H1 (cell line): Measurements from ENCODE around the gene LRRC15. TPM values are rescaled to one million over a fixed set of nuclear protein-coding genes. Genes with fewer than 3 reads are reported as not detected.

Experiments
- CTCF ChIA-PET: fragments of 300-600 bp; sonication (Branson Sonifier 250); formaldehyde crosslinking; loops from one replicate; lab custom pipeline; 2021; ENCODE audit not compliant: partially characterized antibody; lab: Charles Lee
- POLR2A ChIA-PET: fragments of 300-600 bp; sonication (Branson Sonifier 250); formaldehyde crosslinking; loops from one replicate; lab custom pipeline; 2021; ENCODE audit warnings: inconsistent platforms; ENCODE audit not compliant: partially characterized antibody; lab: Charles Lee
- DNase-seq, 2 experiments: peaks; one replicate each; pipeline versions ENCODE4 v3.0.0 to v3.0.0-alpha.2; 2010 to 2022; ENCODE audit warnings: low spot score in 2 of 2, low read depth in 1 of 2, mixed read lengths in 1 of 2
- FAIRE-seq: peaks from 2 replicates; lab custom pipeline; 2011; peaks lifted over from hg19 to GRCh38; lab: Jason Lieb, UNC
- H2AFZ ChIP-seq: 2 replicates; pipeline ENCODE4 v1.8.1; 2012; ENCODE audit warnings: low read length, inconsistent platforms
- H2AK5ac ChIP-seq: 2 replicates; pipeline ENCODE4 v1.6.1; 2013; ENCODE audit warnings: low read depth, low read length
- H2BK120ac ChIP-seq: replicated peaks from 2 replicates; pipeline ENCODE3; 2013; ENCODE audit warnings: low read depth, low read length, inconsistent platforms
- H2BK12ac ChIP-seq: 2 replicates; pipeline ENCODE4 v1.6.1; 2013; ENCODE audit warnings: low read depth, low read length
- H2BK15ac ChIP-seq: 2 replicates; pipeline ENCODE4 v1.6.1; 2013; ENCODE audit warnings: low read length
- H2BK20ac ChIP-seq: 2 replicates; pipeline ENCODE4 v1.6.1; 2013; ENCODE audit warnings: low read length
- H2BK5ac ChIP-seq: 2 replicates; pipeline ENCODE4 v1.6.1; 2013; ENCODE audit warnings: low read depth, low read length
- H3K14ac ChIP-seq: 2 replicates; pipeline ENCODE4 v1.6.1; 2013; ENCODE audit warnings: inconsistent platforms; ENCODE audit not compliant: insufficient read length
- H3K18ac ChIP-seq: 2 replicates; pipeline ENCODE4 v1.6.1; 2013; ENCODE audit warnings: low read length; ENCODE audit errors: extremely low read depth
- H3K23ac ChIP-seq: 2 replicates; pipeline ENCODE4 v1.6.1; 2013; ENCODE audit warnings: inconsistent platforms; ENCODE audit not compliant: insufficient read length
- H3K23me2 ChIP-seq: 2 replicates; pipeline ENCODE4 v1.6.1; 2013; ENCODE audit warnings: low read depth, low read length
- H3K27ac ChIP-seq: 2 replicates; pipeline ENCODE4 v1.6.1; 2011; ENCODE audit warnings: low read depth, low read length, inconsistent platforms
- H3K27me3 ChIP-seq, 4 experiments: replicated peaks in 1 of 4; 1 replicate in 1 of 4; 2 replicates in 3 of 4; pipeline versions ENCODE4 v1.6.1 to v1.8.1; 2011 to 2013; ENCODE audit warnings: low read length in 3 of 4, mild to moderate bottlenecking in 3 of 4, inconsistent platforms in 2 of 4, mixed read lengths in 2 of 4, moderate library complexity in 1 of 4; ENCODE audit not compliant: control insufficient read depth in 3 of 4, insufficient read depth in 3 of 4; ENCODE audit errors: extremely low read depth in 1 of 4
- H3K36me3 ChIP-seq, 4 experiments: 2 replicates each; pipeline versions ENCODE4 v1.6.1 to v1.8.1; 2011 to 2013; ENCODE audit warnings: mild to moderate bottlenecking in 4 of 4, low read length in 3 of 4, moderate library complexity in 2 of 4, control low read depth in 1 of 4, inconsistent platforms in 1 of 4; ENCODE audit not compliant: insufficient read depth in 4 of 4, control insufficient read depth in 2 of 4
- H3K4ac ChIP-seq: replicated peaks from 2 replicates; pipeline ENCODE3; 2013; ENCODE audit warnings: low read length, low read depth, mixed read lengths, inconsistent platforms; ENCODE audit not compliant: insufficient read length
- H3K4me1 ChIP-seq, 4 experiments: replicated peaks in 1 of 4; 1 replicate in 1 of 4; 2 replicates in 3 of 4; pipeline versions ENCODE4 v1.6.1 to v1.8.1; 2011 to 2013; ENCODE audit warnings: low read length in 3 of 4, inconsistent platforms in 2 of 4, mixed read lengths in 1 of 4; ENCODE audit not compliant: insufficient read depth in 4 of 4, control insufficient read depth in 3 of 4
- H3K4me2 ChIP-seq, 2 experiments: 2 replicates each; pipeline versions ENCODE4 v1.6.1 to v1.8.1; 2011 to 2013; ENCODE audit warnings: low read depth in 2 of 2, low read length in 2 of 2, control low read depth in 1 of 2, inconsistent platforms in 1 of 2, mild to moderate bottlenecking in 1 of 2; ENCODE audit not compliant: insufficient read depth in 1 of 2
- H3K4me3 ChIP-seq, 4 experiments: fragments of 200-600, 300-600 bp in 1 of 4; sonication (generic), shearing (Covaris generic), sonication (Bioruptor Twin) in 1 of 4; 2 replicates each; pipeline versions ENCODE4 v1.5.1 to v1.8.1; 2011 to 2016; ENCODE audit warnings: low read length in 4 of 4, low read depth in 3 of 4, control low read depth in 2 of 4, inconsistent platforms in 2 of 4, mild to moderate bottlenecking in 2 of 4, mixed read lengths in 1 of 4, moderate library complexity in 1 of 4; ENCODE audit not compliant: insufficient read depth in 2 of 4; ENCODE audit errors: extremely low read depth in 1 of 4
- H3K56ac ChIP-seq: replicated peaks from 2 replicates; pipeline ENCODE3; 2013; ENCODE audit warnings: low read depth, mild to moderate bottlenecking, mixed read lengths, low read length, inconsistent platforms; ENCODE audit not compliant: insufficient read length
- H3K79me1 ChIP-seq: 2 replicates; pipeline ENCODE4 v1.6.1; 2013; ENCODE audit warnings: low read depth, low read length, control low read depth
- H3K79me2 ChIP-seq, 2 experiments: 2 replicates each; pipeline versions ENCODE4 v1.6.1 to v1.8.1; 2012 to 2013; ENCODE audit warnings: low read length in 2 of 2, mild to moderate bottlenecking in 2 of 2, inconsistent platforms in 1 of 2; ENCODE audit not compliant: insufficient read depth in 2 of 2, control insufficient read depth in 1 of 2
- H3K9ac ChIP-seq, 4 experiments: replicated peaks in 1 of 4; 1 replicate in 1 of 4; 2 replicates in 3 of 4; pipeline versions ENCODE4 v1.6.1 to v1.8.1; 2011 to 2013; ENCODE audit warnings: low read depth in 3 of 4, low read length in 3 of 4, control low read depth in 2 of 4, mild to moderate bottlenecking in 2 of 4, moderate library complexity in 2 of 4, inconsistent platforms in 1 of 4; ENCODE audit errors: extremely low read depth in 1 of 4
- H3K9me3 ChIP-seq, 2 experiments: 2 replicates each; pipeline versions ENCODE4 v1.6.1 to v1.8.1; 2012 to 2013; ENCODE audit warnings: mild to moderate bottlenecking in 2 of 2, moderate library complexity in 2 of 2, control low read depth in 1 of 2, inconsistent platforms in 1 of 2, low read depth in 1 of 2, low read length in 1 of 2, mixed read lengths in 1 of 2; ENCODE audit not compliant: insufficient read depth in 2 of 2
- H4K20me1 ChIP-seq, 2 experiments: replicated peaks in 1 of 2; 2 replicates each; pipeline versions ENCODE3 to v1.8.1; 2011 to 2013; ENCODE audit warnings: inconsistent platforms in 2 of 2, low read length in 2 of 2, mild to moderate bottlenecking in 1 of 2; ENCODE audit not compliant: insufficient read depth in 2 of 2, control insufficient read depth in 1 of 2
- H4K5ac ChIP-seq: 2 replicates; pipeline ENCODE4 v1.6.1; 2013; ENCODE audit warnings: low read length, low read depth, mixed read lengths, inconsistent platforms; ENCODE audit not compliant: insufficient read length
- H4K8ac ChIP-seq: 2 replicates; pipeline ENCODE4 v1.8.0; 2013; ENCODE audit warnings: mild to moderate bottlenecking, moderate library complexity, low read length, inconsistent platforms; ENCODE audit not compliant: insufficient read depth; ENCODE audit errors: extremely low read depth
- H4K91ac ChIP-seq: replicated peaks from 2 replicates; pipeline ENCODE3; 2013; ENCODE audit warnings: low read length, mixed read lengths, inconsistent platforms; ENCODE audit not compliant: insufficient read length
- HDAC6 ChIP-seq: IDR thresholded peaks from one replicate; pipeline ENCODE4 v1.7.1; 2012; ENCODE audit warnings: low read depth, mild to moderate bottlenecking, inconsistent platforms, low read length, moderate library complexity
- TBP ChIP-seq: IDR thresholded peaks from 2 replicates; pipeline ENCODE4 v1.6.1; 2011; ENCODE audit warnings: low read depth, low read length, improper control_type of control experiment
- WGBS, 2 experiments: shearing (Covaris generic) in 1 of 2; methylation state at CpG; one replicate each; pipeline versions ENCODE4 v1.1.6 to v1.1.7; 2013 to 2015; ENCODE audit warnings: low lambda C conversion rate in 2 of 2, mixed read lengths in 2 of 2, inconsistent platforms in 1 of 2, low coverage in 1 of 2, missing lambda C conversion rate in 1 of 2; ENCODE audit not compliant: insufficient replicate concordance in 2 of 2, insufficient coverage in 1 of 2, insufficient read length in 1 of 2; ENCODE audit errors: extremely low coverage in 1 of 2, missing lambda C conversion rate in 1 of 2; 5-methylcytosine and 5-hydroxymethylcytosine counted together
- polyA plus RNA-seq, 7 experiments: library from polyadenylated mRNA; depleted of rRNA in 3 of 7; stranded (reverse) in 5 of 7; unstranded in 2 of 7; fragments of >200 nt in 5 of 7; fragments of 200-250 nt in 2 of 7; gene quantifications; 1 replicate in 5 of 7; 2 replicates in 1 of 7; 4 replicates in 1 of 7; pipeline versions ENCODE4 v1.2.1 to v1.2.3, GENCODE V29; 2011 to 2013; ENCODE audit warnings: missing spikeins in 2 of 7, mixed read lengths in 2 of 7
- total RNA-seq: library from RNA; stranded (reverse); fragmentation: NEBNext Ultra II Directional; extraction: Animal tissue kit (Norgen Biotek cat#: 25700); gene quantifications from 2 replicates; pipeline ENCODE4 v1.2.1, GENCODE V29; 2021
- TF ChIP-seq, protein P1 (sequence below): IDR thresholded peaks from 2 replicates; pipeline ENCODE4 v1.6.1; 2011; ENCODE audit warnings: low read depth, mild to moderate bottlenecking, low read length; ENCODE audit not compliant: insufficient read depth

LRRC15 gene
- total and polyA plus RNA-seq, 2 of the 8 experiments (the other 6 are each of a cell fraction or from before 2014, with no cell fraction given) = 0.15 to 0.37 TPM

- H3K23me2 ChIP-seq = no peaks in the 10 kb centered on the region
- no peaks in the 10 kb centered on the region for H3K79me2 ChIP-seq
- H3K23ac ChIP-seq = no peak overlapping the region
- H3K56ac ChIP-seq = no peak overlapping the region
- no peak overlapping the region for H3K14ac ChIP-seq
- H4K8ac ChIP-seq = no peak overlapping the region
- DNase-seq = no peak
- no peak overlapping the region for H4K5ac ChIP-seq
- TF ChIP-seq HDAC6 = no peak
- TF ChIP-seq TBP = no peak
- TF ChIP-seq, protein P1, sequence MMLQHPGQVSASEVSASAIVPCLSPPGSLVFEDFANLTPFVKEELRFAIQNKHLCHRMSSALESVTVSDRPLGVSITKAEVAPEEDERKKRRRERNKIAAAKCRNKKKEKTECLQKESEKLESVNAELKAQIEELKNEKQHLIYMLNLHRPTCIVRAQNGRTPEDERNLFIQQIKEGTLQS = no peak
- peak overlapping the region; percentile 73 for H3K4ac ChIP-seq
- no peak overlapping the region for H2BK5ac ChIP-seq
- H3K9ac ChIP-seq = no peak overlapping the region
- no peaks in the 10 kb centered on the region for H3K36me3 ChIP-seq
- no peak for FAIRE-seq
- H3K4me2 ChIP-seq = peak overlapping the region in 1 of 2 experiments; percentile 16; a peak in 1 of 4 replicates
- peak overlapping the region; percentile 92; the same call in 1 of the 2 replicates for H2BK12ac ChIP-seq
- peak overlapping the region; percentile 100 for H2BK15ac ChIP-seq
- H2AK5ac ChIP-seq = no peak overlapping the region
- no peak overlapping the region for H2AFZ ChIP-seq
- 86% methylated on average over 10 of the region's 10 CpGs; no CpG with 5 or more reads in 1 of the 2 experiments for WGBS, 2 experiments
- no peaks in the 10 kb centered on the region for H3K9me3 ChIP-seq
- ChIA-PET POLR2A (interaction anchor here (1.1 kb wide), 1 partner anchor 28 kb away, joined by 3 read pairs; no protein-coding TSS in a partner anchor), CTCF (interaction anchor here (0.9 to 1.8 kb wide), 3 partner anchors 31 to 41 kb away, joined by 3 to 8 read pairs (median 5); no protein-coding TSS in a partner anchor)
- H3K27me3 ChIP-seq = peaks cover 0 to 2% (median 0%) of the 10 kb centered on the region in 4 experiments; a peak in 1 of 7 replicates
- peak overlapping the region; percentile 70 for H2BK120ac ChIP-seq
- no peak overlapping the region for H3K4me3 ChIP-seq
- peaks cover 0 to 22% (median 6%) of the 10 kb centered on the region in 4 experiments; a peak in 5 of 7 replicates for H3K4me1 ChIP-seq
- no peaks in the 10 kb centered on the region for H3K79me1 ChIP-seq
- H4K20me1 ChIP-seq = no peaks in the 10 kb centered on the region
- H3K27ac ChIP-seq = no peak overlapping the region
- 0 out of 2 replicates have a peak overlapping the region, but pooled peaks have one; percentile 61 for H2BK20ac ChIP-seq
- H3K18ac ChIP-seq = peak overlapping the region; percentile 71
- H4K91ac ChIP-seq = peak overlapping the region; percentile 45
Measured at GRCh38 chr3:194374935-194375334, 5.4 kb upstream of the LRRC15 start.
